GM18907 (cell line): ENCODE measurements around the gene GGA1.
"Not testable (repeated sequence)": the region's sequence is repeated elsewhere in the genome, so short reads cannot be mapped to it uniquely, and the experiment has no call there.

Experiments used
- ATAC-seq: cut with Tn5 transposase; IDR thresholded peaks from one replicate; pipeline ENCODE4 v1.9.1; 2021; ENCODE audit warnings: mild to moderate bottlenecking, moderate library complexity; ENCODE audit not compliant: unreplicated experiment

The GGA1 gene

DNA sequence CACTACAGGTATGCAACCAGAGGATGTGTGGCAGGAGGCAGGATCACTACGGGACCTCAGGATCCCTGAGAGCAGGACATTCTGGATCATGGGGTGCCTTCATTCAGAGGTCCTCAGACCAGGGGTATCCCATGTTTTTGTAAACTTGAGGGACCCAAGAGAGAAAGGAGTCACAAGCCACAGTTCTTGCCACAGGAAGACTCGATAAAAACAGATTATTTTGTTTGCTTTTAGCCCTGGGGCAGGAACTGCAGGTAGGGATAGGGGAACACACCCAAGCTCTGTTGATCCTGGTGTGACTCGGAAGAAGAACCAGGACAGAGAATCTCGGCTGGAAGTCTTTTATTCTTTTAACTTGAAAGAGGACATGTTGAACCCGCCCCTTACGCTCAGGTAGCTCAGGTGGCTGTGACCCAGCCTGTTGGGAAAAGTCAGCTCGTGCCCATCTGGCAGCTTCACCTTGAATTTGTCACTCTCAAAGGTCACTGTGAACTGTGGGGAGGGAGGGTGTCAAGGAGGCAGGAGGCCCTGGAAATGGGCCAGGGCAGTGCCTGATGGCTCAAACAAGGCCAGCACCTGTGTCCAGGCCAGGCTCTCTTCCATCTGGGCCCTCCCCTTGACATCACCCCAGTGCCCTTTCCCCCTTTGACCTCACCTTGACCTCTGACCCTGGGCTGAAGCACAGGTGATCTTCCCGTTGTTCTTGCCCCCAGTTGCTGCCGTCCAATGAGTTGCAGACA lies 38.5 kb upstream of the GGA1 start:
- no peak for ATAC-seq

DNA sequence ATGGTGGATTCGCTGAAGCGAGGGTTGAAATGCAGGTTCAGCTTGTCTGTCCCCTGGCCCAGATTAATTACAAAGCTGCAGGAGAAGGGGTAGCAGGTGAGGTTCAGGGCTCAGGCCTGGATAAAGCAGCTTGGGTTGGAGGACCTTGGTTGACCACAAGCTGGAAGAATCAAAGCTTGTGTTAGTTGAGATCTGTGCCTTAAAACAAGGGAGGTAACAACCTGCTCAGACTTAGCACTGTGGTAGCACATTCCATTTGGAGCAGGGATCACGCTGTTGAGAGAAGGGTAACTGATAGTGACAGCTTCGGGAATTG lies 38.0 kb upstream of the GGA1 start:
- no peak for ATAC-seq

DNA sequence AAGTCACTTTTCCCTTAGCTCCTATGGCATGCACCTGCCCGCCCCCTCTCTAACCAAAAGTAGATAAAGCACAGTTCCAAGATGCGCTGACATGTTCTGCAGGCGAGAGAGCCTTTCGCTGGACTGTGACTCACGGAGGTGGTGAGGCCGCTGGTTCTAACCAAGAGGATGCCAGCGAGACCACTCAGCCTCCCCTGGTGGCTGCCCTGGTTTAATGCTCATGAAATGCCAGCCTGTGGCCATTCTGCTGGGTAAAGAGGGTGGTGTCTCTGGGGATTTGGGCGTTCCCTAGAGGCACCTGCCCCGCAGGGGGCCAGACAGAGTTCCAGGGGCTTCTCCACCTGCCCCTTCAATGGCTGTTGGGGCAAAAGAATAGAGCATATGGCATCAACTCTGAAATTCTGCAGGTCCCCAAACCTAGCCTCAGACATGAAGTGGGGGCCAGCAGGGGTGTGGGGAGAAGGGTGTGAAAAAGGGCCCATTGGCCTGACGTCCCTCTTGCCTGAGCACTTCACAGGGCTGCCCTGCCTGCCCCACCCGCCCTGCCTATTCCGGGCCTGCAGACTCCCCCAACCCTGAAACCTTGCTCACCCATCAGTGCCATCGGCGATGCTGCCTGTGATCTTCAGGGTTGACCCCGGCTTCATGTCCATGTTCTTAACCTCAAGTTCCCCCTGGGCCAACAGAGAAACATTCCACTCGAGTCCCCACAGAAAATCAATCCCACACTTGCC lies 37.2 kb upstream of the GGA1 start:
- ATAC-seq = no peak

DNA sequence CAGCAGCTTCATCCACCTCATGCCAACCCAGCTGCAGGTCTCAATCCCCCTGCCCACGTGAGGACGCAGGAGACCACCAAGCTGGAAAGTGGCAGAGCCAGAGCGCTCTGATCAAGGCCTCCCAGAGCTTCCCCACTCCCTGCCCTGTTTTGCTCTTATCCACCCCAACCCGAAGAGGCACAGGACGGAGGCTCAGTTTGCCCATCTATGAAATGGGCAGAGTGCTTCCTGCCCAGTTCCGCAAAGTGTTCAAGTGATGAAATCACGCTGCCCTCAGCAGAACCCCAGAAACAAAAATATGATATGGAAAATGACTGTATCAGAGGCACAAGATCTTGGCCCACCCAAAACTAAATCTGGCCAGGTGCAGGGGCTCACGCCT lies 36.7 kb upstream of the GGA1 start:
- ATAC-seq = no peak

DNA sequence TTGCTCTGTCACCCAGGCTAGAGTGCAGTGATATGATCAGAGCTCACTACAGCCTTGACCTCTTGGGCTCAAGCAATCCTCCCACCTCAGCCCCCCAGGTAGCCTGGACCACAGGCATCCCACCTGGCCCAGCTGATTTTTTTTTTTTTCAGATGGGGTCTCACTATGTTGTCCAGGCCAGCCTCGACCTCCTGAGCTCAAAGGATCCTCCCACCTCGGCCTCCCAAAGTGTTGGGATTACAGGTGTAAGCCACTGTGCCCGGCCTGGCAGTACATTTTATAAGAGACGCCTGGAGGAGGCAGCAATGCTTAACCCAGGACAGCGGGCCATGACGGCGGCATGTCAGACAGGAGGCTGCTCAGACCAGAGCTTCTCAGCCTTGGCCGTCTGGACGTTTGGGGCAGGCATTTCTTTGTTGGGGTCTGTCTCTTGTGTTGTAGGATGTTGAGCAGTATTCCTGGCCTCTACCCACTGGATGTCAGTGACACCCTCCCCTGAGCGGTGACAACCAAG lies 33.1 kb upstream of the GGA1 start:
- ATAC-seq = no peak

DNA sequence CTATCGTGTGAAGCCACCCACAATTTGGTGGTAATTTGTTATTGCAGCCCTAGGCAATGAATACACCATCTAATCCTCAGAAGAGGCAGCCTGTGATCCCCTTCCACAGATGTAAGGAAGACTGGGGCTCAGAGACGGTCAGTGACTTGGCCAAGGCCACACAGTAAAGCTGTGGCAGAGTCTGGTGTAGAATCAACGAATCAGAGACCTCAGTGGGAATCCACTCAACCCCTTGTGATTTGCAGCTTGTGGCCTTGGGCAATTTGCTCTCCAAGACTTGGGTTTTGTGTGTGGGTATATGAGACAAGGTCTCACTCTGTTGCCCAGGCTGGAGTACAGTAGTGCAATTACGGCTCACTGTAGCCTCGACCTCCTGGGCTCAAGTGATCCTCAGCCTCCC lies 30.6 kb upstream of the GGA1 start:
- no peak for ATAC-seq

DNA sequence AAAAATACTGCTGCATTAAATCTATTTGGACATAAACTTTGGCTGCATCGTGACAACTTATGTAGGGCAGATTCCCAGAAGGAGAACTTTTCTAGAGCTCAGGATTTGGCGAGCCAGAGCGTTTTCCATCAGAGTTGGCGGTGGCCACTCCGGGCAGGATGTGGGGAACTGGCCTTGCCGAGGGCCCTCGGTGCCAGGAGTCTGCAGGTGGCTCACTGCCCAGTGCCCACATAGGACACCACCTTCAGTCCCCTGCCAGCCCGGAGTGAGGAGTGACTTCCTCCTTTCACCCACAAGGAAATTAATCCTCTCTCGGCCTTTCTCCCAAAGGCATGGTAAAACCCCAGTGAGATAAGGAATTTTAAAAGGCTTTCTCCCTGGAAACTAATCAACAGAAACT lies 27.1 kb upstream of the GGA1 start:
- no peak for ATAC-seq

DNA sequence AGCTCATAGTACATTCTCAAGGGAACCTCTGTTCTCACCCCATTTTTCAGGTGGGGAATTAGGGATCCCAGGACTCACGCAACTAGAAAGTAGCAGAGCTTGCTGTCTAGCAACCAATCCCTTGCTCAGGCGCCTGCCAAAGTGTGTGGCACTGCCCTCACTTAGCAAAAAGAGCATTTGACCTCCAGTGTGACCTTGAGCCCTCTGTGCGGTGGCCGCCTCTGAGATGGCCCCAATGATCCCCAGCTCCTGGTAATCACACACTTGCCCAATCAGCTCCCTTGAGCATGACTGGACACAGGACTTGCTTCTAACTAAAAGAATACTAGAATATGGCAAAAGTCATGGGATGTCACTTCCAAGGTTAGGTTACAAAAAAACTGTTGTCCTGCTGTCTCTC lies 26.1 kb upstream of the GGA1 start:
- ATAC-seq = no peak

DNA sequence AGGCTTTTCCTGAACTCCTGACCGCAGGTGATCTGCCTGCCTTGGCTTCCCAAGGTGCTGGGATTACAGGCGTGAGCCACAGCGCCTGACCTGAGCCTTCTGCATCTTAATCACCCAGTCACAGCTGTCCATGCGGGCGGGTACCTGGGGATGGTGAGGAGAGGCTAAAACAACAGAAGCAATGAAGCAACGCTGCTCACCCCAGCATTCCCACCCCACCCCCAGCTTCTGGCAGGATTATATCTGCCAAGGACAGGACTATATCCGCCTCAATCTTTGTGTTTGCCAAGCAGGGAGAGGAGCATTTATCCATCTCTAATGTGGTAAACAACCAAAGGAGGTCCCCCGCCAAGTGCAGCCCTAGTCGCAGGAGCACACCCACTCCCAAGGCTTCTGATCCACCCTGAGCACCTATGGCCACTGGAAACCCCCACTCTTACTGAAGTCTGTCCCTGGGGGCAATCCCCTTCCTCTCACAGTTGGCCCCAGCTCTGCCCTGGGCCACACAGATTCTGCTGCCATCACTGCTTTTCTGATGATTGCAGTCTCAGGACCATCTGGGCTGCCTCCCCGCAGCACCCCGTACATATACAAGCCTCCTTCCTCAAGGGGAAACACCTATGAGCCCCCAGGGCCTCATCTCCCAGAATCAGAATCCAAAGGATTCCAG lies 20.0 kb upstream of the GGA1 start:
- no peak for ATAC-seq

DNA sequence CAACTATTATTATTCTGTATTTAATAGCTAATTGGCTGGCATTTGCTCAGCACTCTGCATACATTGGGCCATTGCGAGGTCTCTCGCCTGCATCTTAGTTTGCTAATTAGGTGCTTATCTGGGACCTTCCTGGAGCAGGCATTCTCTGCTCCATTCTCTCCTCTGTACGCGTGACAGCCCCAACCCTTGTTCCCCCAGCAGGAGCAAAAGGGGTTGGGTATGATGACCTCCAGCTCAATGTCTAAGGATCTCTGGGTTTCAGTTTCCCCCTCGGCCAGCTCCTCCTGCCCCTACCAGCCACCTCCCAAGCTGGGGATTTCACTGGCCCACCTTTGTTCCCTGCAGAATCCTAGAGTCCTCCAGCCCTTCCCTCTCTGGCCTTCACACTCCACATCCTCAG lies 19.0 kb upstream of the GGA1 start:
- no peak for ATAC-seq

DNA sequence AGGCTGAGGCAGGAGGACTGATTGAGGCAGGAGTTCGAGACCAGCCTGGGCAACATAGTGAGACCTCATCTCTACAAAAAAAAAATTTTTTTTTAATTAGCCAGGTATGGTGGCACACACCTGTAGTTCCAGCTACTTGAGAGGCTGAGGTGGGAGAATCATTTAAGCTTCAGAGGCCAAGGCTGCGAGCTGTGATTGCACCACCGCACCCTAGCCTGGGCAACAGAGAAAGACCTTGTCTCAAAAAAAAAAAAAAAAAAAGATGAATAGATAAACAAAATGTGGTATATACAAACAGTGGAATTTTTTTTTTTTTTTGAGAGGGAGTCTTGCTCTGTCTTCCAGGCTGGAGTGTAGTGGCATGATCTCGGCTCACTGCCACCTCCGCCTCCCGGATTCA lies 17.6 kb upstream of the GGA1 start:
- not testable (repeated sequence) for ATAC-seq

DNA sequence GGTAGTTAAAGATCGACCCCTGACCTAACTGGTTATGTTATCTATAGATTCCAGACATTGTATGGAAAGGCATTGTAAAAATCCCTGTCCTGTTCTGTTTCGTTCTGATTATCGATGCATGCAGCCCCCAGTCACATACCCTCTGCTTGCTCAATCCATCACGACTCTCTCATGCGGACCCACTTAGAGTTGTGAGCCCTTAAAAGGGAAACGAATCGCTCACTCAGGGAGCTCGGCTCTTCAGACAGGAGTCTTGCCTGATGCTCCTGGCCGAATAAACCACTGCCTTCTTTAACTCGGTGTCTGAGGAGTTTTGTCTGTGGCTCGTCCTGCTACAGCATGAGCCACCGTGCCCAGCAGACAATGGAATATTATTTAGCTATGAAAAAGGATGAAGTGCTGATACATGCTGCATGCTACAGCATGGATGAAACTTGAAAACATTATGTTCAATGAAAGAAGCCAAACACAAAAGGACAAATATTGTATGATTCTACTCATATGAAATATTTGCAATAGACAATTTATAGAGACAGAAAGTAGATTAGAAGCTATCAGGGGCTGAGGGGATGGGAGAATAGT lies 16.7 kb upstream of the GGA1 start:
- ATAC-seq = no peak

DNA sequence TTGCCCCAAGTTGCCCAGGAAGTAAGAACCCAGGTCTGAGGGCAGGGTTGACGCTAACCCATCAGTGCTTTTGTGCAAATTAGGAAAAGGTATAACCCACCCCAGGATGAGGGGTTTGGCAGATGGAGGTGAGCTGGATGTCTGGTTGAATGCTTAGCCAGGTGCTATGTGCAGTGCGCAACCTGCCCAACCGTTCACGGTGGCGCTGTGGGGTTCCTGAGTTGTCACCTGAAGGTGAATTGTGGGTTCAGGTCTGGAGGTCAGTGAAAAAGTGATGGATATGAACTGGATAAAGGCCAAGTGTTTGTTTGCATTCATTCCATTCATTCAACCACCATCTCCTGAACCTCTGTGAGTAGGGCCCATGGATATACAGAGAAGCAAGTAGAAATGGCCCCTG lies 14.4 kb upstream of the GGA1 start:
- no peak for ATAC-seq

DNA sequence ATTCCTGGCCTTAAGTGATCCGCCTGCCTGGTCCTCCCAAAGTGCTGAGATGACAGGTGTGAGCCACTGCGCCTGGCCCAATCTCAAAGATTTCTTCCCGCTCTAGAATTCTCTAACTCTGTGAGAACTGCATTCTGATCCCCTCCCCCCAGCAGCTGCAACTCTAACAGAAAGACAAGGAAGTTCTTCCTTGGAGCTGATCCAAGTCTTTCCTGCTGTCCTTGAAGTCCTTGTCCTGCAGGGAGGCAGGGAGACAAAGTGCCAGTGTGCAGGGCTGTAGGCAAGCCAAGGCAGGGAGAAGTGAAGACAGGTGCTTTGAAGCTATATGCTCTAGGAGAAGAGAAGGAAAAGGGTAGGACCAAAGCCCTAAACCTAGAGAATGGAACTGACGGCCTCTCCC lies 9.5 kb upstream of the GGA1 start:
- no peak for ATAC-seq

DNA sequence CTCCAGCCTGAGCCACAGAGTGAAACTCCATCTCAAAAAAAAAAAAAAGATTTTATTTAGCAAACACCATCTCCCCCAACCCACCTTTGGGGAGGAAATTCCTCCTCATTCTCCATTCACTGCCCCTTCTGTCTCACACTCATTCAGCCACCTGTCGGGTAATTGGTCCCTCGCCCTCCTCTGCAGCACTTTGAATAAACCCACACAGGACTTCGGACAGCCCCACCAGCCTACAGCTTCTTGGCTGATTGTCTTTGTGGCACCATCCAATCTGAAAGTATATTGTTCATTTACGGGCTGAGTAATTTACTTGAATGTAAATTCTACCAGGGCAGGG lies 7.5 kb upstream of the GGA1 start:
- no peak for ATAC-seq

DNA sequence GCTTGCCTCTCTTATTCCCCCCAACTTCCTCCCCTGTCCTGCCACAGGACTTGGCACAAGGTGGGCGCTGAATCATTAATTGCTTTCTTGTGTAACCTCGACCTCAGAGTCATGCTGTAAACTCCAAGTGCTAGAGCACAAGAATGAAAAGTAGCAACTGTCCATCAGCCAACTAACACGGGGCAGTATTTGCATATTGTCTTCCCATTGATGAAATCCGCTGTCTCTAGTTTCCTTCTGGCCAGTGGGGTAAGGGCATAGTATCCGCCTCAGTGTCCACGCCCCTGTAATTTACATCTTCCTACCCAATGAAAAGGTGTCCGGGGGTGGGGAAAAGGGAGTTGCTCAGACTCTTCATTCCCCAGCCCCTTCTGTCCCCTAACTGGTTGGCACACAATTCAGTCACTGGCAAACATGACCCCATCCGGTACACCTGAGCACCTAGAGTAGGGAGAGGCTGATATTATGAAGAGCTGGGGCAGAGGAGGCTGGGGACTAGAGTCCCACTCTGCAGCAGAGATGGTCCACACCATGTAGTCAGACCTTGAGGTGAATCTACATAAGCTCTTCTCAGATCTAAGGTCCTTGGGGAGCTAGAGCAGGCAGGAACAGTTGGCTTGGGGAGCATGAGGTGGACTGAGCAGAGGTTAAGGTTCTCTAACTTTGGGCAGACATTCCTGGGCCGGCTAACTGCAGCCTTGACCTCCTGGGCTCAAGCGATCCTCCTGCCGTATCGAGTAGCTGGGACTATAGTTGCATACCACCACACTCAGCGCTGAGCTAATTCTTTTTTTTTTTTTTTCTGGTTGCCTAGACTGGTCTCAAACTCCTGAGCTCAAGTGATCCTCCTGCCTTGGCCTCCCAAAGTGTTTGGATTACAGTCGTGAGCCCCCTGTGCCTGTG lies 6.8 kb upstream of the GGA1 start:
- no peak for ATAC-seq

DNA sequence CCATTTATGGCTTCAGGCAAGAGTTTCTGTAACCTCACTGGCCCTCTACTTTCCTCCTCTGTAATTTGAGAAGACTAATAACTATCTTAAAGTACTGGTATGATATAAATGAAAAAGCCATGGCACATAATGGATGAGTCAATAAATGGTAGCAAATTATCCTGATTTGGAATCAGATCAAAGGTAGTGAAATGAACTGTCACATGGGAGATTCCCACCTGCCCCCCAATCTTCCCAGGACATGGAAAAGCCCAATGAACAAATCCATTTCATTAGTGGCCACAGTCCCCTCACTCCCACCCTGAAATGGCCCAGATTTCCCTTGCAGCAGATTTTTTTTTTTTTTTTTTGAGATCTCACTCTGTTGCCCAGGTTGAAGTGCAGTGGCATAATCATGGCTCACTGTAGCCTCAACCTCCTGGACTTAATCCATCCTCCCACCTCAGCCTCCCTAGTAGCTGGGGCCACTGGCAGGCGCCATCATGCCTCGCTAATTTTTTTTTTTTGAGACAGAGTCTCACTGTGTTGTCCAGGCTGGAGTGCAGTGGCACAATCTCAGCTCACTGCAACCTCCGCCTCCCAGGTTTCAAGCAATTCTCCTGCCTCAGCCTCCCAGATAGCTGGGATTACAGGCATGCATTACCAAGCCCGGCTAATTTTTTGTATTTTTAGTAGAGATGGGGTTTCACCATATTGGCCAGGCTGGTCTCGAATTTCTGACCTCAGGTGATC lies 5.9 kb upstream of the GGA1 start:
- not testable (repeated sequence) for ATAC-seq

DNA sequence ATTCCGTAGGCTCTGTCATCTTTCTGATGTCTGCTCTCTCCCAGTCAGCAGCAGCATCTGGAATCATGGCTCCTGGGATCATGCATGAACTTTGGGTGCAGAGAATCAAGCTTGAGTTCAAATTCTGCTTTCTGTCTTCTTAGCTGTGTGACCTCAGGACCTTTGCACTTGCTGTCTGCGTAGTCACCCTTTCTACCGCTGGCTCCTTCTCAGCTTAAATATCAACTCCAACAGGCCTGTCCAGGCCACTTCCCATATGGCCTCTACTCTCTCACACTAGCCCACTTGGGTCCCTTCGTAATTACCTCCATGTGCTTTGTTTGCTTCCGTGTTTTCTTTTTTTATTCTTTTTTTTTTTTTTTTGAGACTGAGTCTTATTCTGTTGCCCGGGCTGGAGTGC lies 4.6 kb upstream of the GGA1 start:
- ATAC-seq = no peak

DNA sequence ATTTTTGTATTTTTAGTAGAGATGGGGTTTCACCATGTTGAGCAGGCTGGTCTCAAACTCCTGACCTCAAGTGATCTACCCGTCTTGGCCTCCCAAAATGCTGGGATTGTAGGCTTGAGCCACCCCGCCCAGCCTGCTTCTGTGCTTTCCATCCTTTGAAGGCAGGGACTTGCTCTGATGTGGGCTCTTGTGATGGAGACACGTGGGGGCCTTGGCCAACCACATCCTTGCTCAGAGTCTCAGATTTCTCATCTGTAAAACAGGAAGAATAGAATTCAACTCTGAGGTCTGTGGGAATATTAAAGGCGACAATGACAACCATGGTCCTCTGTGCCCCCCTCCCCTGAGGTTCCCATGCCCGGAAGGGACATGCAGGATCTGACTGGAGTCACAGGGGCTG lies 3.8 kb upstream of the GGA1 start:
- ATAC-seq = no peak
